RKO (cell line): ENCODE data around the gene ATP5F1D.
A peak's percentile ranks its signal among the peaks of the same experiment; 100 is the strongest.

Experiments used
- DNase-seq: peaks from one replicate; pipeline ENCODE4 v3.0.0-alpha.2; 2016; ENCODE audit warnings: low spot score

ATP5F1D gene

GRCh38 chr19:1248139-1248785, 6.7 kb downstream of the ATP5F1D start, which contains the start of gene MIDN:
Gene MIDN, plus strand, starts transcription at chr19:1248583. Its CDS starts 1,714 bp downstream, at chr19:1250297.
- DNase-seq = peak; percentile 93

DNA sequence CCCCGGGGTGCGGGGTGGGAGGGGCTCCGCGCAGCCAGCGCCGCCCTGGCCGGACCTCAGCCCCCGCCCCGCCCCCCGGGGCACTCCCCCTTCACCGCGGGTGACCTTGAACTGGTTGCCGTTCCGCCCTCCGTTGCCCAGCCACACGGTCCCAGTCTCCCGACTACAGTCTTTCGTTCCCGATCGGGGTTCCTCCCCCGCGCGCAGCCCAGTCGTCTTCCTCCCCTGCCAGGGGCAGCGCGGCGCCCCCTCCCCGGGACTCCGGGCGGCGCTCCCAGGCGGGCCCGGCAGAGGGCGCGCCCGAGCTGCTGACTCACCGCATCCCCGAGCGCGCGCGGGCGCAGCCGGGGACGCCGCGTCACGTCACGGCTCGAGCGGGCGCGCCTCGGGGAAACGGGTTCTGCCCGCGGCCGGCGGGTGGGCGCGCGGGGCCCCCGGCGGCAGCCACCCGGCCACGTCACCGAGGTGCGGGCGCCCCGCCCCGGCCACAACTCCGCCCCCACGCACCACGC, 7.3 kb downstream of the ATP5F1D start:
- peak; percentile 79 for DNase-seq

DNA sequence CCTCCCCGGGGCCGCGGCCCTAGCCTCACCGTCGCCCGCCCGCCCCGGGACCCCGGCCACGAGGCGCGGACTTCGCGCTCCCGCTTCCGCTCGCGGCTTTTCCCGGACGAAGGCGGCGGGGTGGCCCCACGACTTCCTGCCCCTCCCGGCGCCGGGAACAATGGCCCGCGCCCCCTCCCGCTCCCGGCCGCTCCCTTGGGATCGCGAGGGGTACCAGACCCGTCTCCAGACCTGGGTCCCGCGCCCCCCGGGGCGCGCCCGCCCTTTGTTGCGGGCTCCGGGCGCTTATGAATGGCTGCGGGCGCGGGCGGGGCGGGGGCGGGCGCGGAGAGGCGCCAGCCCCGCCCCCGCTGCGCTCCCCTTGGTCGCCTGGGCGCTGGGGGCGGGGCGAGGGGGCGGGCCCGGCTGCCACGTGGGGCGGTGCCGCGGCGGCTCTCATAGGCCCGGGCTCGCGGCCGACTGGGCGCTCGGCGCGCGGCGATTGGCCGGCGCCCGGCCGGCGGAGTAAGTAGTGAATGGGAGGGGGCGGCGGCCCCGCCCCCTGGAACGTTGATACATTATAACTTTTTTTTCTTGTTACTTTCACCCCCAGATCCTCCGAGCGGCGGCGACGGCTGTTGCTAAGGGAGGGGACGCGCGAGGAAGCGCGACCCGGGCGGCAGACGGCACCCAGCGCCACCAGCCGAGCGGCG, 7.9 kb downstream of the ATP5F1D start:
- peak; percentile 96 for DNase-seq

- no peak for DNase-seq
Measured at GRCh38 chr19:1249990-1250436, 8.5 kb downstream of the ATP5F1D start.

GRCh38 chr19:1250437-1251260, 9.1 kb downstream of the ATP5F1D start:
- peak; percentile 53 for DNase-seq

DNA sequence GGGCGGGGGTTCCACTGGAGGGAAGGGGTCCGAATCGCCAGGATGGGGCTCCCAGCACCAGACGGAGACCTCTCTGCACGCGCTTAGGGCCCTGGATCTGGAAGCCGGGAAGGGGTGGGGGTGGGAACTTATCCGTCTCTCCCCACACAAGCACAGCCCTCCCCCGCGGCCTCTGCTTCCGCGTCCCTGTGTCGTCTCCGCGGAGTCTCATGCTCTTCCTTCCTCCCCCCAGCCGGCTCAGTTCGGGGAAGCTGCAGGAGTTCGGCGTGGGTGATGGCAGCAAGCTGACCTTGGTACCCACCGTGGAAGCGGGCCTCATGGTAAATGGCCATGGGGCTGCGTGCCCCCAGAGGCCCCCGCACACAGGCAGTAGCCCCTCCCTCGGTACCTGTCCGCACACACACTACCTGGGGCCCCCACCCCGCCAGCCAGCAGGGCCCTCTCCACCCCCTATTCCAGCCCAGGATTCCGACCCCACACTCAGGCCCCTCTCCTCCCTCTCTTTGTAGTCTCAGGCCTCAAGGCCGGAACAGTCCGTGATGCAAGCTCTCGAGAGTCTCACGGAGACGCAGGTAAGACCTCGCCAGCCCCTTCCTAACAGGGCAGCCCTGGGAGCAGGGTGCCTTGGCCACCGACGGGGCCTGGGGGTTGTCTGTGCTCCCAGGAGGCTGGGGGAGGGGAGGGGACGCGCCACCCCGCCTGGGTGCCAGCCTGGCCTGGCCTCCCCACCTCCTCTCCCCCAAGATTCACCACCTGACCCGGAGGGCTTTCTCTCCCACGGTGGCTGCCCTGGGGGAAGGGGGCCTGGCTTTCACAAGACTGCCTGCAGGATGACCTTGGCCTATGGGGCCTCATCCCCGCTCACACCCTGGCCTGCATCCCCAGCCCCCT, 10.0 kb downstream of the ATP5F1D start:
- peak; percentile 66 for DNase-seq

DNA sequence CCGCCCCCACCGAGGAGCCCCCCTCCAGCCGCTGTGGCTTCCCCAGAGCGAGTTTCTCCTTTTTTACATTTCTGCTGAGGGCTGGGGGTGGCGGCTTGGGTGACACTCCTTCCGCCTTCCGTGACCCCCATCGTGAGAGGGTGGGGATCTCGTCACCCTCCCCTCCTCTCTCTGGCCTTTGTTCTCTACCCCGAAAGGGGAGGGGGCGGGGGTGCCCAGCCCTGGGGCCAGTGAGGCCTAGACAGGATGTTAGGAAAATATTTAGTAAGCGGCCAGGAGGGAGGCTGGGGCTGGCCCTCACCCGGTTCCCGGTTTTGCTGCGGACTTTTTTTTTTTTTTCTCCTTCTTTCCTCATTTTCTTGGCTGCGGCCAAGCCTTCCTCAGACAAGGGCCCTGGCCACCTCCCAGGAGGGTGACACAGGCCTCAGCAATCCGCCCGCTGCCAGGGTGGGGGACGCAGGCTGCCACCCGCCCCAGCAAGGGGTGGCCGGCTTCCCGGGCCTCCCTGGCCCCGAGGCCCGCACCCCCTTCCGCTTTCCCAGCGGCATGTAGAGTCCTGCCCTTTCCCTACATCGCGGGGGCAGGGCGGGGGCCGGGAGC, 10.8 kb downstream of the ATP5F1D start:
- DNase-seq = peak; percentile 84

DNA sequence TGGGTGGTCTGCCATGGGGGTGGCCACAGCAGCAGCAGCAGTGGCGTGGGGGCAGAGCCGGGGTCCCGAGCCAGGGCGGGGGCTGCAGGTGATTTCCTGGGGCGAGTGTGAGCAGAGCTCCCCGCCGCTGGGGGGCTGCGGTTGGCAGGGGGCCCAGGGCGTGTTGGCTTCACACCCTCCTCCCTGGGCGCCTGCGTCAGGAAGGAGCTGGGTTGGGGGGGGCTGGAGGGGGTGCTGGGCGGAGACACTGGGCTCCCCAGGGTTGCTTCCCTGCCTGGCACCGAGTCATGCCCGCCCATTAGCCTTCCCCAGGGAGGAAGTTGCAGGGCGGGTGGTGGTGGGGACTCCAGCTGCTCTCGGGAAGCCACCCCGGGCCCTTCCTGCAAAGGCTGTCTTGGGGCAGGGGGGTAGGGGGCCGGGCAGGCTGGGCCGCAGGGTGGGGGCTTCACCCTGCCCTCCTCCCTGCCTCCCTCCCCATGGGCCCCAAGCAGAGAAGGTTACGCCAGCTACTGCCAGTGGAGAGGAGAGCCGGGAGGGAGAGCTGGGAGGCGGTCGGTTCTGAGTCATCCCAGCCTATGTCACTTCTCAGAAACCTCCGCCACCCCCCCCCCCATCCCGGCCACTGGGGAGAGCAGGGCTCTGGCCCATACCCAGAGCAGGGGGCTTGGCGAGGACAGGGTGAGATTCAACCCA, 11.4 kb downstream of the ATP5F1D start:
- peak; percentile 91 for DNase-seq

GRCh38 chr19:1253514-1254080, 12.0 kb downstream of the ATP5F1D start:
- DNase-seq = no peak

- DNase-seq = no peak
Measured at GRCh38 chr19:1254081-1254527, 12.6 kb downstream of the ATP5F1D start.

DNA sequence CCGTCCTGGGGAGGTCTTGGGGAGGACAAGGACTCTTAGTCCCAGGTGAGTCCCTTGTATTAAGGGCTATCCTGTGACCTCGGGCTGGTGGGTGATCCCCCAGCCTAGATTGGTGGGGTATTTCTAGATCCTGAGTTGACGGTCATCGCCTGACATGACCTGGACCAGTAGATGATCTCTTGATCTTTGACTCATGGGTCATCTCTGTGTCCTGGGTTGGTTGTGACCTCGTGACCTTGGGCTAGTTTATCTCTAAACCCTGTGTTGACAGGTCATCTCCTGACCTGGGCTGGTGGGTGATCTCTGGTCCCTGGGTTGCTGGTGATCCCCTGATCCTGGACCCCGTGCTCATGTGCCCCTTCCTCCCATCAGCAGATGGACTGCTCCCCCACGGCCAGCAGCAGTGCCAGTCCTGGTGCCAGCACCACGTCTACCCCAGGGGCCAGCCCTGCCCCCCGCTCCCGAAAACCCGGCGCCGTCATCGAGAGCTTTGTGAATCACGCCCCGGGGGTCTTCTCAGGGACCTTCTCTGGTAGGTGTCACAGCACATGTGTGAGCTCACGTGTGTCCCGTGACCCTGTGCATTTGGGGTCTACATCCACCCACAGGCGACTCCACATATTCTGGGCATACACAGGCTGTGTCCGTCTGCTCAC, 13.1 kb downstream of the ATP5F1D start:
- DNase-seq = no peak

GRCh38 chr19:1255186-1256161, 13.9 kb downstream of the ATP5F1D start:
- DNase-seq = no peak

GRCh38 chr19:1256646-1257474, 15.3 kb downstream of the ATP5F1D start:
- no peak for DNase-seq

DNA sequence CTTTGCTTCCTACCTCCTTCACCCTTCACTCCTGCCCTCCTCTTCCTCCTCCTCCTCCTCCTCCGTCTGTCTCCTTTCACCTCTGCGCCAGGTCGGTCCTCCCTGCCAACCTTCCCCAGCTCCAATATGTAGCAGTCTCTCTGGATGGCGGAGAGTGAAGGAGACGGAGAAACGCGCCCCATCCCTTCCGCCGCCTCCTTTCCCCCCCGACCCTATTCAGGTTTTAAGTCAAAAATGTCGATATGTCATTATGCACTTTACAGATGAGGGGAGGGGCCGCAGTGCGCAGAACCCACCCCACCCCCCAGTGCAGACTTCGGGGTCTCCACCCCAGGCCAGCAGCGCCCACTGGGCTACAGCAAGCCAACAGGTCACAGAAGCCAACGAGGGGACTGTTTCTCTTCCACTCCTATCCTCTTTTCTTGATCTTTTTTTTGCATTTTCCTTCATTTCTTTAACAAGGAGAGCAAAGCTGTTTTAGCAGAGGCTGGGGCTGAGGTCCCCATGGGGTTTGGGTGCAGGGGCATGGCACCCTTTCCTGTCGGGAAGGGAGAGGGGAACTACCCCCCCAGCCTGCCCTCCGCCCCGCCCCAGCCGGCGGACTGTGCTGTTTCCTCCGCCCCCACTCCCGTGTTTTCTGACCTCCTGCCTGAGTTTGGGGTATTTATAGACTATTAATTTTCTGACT, 16.1 kb downstream of the ATP5F1D start:
- DNase-seq = no peak

- no peak for DNase-seq
Measured at GRCh38 chr19:1258163-1258492, 16.6 kb downstream of the ATP5F1D start.

- DNase-seq = peak; percentile 56
Measured at GRCh38 chr19:1258707-1259205, 17.2 kb downstream of the ATP5F1D start.
